T-helper 2 cell treated with Interferon-gamma antibody and Interleukin-4, amounts not matched to agents 5 μg/mL and 100 μg/mL, for 36 hours (primary cell): ENCODE results near the gene ZNF827.

Experiments
- DNase-seq: peaks from one replicate; pipeline ENCODE4 v3.0.0; 2021; ENCODE audit warnings: low spot score
- H3K27ac Mint-ChIP-seq: one replicate; pipeline ENCODE4 v1.8.0; 2021; ENCODE audit warnings: mild to moderate bottlenecking, mixed read lengths
- H3K27me3 Mint-ChIP-seq: one replicate; pipeline ENCODE4 v1.8.0; 2021; ENCODE audit warnings: low read depth, mixed read lengths
- H3K36me3 Mint-ChIP-seq: one replicate; pipeline ENCODE4 v1.8.0; 2021; ENCODE audit warnings: low read depth, mixed read lengths
- H3K4me1 Mint-ChIP-seq: one replicate; pipeline ENCODE4 v1.8.0; 2021; ENCODE audit warnings: low read depth, mixed read lengths
- H3K4me3 Mint-ChIP-seq: one replicate; pipeline ENCODE4 v1.8.0; 2022; ENCODE audit warnings: mild to moderate bottlenecking, moderate library complexity, mixed read lengths
- H3K9me3 Mint-ChIP-seq: one replicate; pipeline ENCODE4 v1.8.0; 2021; ENCODE audit warnings: mixed read lengths

The ZNF827 gene

DNA sequence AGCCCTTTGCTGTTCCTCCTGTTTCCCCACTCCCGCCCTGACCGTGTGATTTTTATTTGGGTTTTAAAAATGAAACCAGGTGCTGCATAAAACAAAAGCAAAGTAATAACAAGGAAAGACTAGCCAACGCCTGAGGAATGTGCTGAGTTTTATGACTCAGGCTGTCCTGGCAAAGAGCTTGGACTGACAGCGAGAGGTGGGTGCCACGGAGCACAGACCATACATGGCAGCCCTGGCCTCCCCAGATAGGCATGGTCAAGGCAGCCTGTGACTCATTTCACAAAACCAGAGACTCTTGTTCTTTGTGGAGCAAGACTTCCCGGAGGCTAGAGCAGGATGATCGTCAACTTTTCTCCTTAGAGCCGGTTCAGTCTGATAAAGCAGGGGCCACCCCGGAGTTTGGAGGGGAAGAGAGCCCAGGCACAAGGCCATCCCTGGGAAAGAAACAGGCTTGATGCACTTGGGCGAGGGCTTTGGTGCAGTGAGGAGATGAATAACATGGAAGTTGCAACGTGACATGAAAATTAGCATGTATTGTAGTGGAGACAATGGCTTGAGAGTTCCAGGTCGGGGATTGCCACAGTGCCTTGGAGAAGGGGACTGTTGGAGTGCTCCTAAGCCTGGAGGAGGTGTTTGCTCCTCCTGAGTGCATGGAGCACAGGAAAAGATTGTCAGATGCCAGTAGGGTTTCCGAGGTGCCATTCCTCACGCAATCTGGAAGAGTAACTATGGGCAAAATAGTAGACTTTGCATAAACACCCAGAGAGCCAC, 203.9 kb downstream of the ZNF827 start:
- H3K27ac Mint-ChIP-seq = no peak overlapping the region
- H3K36me3 Mint-ChIP-seq = no peaks in the 10 kb centered on the region
- H3K27me3 Mint-ChIP-seq = peaks cover 2% of the 10 kb centered on the region
- no peak for DNase-seq
- no peak overlapping the region for H3K4me3 Mint-ChIP-seq
- peaks cover 3% of the 10 kb centered on the region for H3K4me1 Mint-ChIP-seq
- H3K9me3 Mint-ChIP-seq = no peaks in the 10 kb centered on the region

DNA sequence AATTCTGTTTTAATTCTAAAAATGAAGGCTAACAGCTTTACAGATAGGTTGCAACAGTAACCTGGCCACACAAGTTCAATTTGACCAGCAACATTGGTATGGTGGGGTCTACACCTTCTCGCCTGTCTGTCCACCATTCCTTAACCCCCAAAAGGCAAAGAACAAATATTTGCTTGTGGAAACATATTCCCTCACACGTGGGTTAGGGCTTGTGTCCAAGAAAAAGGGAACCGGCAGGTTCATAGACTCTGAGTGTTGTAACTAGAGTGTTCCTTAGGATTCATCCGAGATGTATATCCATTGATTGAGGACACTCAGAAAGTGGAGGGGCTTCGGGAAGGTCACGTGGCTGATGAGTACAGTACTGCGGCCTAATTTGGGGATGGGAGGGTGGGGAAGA, 204.6 kb downstream of the ZNF827 start:
- H3K9me3 Mint-ChIP-seq = no peaks in the 10 kb centered on the region
- H3K4me1 Mint-ChIP-seq = peaks cover 3% of the 10 kb centered on the region
- no peaks in the 10 kb centered on the region for H3K27me3 Mint-ChIP-seq
- H3K36me3 Mint-ChIP-seq = no peaks in the 10 kb centered on the region
- H3K4me3 Mint-ChIP-seq = peak overlapping the region; percentile 72
- no peak overlapping the region for H3K27ac Mint-ChIP-seq
- DNase-seq = no peak

DNA sequence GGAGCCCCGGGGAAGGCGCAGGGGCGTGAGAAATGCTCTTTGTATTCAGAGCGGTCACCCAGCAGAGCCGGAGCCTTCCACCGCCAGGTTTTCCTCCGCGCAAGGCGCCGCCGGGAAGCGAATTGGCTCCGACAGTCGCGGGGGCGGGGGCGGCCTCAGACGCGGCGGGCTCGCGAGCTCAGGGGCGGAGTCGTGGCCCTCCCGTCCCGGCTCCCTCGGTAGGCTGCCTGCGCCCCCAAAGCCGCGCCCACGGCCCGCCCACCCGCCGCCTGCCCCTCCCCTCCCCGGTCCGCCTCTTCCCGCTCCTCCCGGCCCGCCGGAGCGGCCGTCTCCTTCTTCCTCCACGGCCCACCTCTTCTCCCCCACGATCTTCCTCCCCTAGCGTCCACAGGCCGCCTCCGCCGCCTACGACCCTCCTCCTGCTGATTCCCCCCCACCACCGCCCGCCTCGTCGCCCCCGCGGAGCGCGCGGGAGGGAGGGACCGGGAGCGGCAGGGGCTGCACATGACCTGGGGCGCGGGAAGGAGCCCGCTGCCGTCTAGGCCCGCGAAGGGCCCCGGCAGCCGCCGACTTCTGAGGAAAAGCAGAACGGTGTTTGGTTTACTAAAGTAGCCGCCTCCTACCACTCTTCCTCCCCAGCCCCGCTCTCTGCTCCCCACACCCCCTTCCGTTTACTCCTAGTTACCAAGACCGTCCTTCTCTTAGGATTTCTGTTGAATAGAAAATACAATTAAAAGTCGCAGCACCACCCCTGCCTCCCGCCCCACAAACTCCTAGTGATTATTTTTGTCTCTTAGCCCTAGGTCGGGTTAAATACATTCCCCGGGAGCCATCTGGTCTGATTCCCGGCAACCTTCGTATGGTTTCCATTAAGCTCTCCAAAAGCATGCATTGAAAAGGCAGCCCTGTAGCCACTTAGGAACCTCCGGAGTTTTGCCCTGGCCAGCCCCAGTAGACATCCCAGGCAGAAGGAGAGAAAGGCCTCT, 205.4 kb downstream of the ZNF827 start:
- peak overlapping the region; percentile 26 for H3K27ac Mint-ChIP-seq
- DNase-seq = peak; percentile 89

DNA sequence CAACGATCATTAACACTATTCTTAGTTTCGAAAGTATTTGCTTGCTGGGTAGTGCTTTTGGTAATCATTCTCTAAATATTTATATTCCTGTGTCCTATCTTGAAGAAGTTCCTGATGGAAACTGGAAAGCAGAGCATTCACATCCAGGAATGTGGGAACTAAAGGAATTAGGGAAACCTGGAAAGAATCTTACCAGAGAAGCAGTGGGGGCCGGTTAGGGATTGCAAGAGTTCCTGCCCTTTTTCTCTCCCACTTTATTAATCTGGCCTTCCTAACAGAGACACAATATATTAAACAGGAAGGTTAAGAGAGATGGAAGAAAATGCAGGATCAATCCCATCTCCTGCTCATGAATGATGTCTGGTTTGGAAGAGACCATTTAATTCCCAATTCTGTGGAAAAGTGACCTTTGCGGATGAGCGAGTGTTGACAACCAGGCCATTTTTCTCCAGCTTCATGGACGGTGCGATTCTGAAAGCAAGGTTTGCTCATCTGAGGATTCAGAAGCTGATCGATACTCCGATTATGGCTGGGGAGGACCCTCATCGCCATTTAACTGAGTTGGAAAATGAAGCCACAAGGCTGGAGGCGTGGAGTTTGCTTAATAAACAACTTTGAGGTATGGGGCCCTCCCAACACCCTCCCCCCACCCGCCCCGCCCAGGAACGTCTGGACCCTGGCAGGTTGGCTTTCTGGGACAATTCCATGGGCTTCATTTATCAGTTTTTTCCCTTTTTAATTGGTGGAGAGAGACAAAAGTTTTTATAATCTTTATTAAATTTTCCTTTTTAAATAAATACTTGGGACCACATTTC, 206.4 kb downstream of the ZNF827 start:
- no peak overlapping the region for H3K27ac Mint-ChIP-seq
- peaks cover 2% of the 10 kb centered on the region for H3K4me1 Mint-ChIP-seq
- H3K36me3 Mint-ChIP-seq = no peaks in the 10 kb centered on the region
- no peaks in the 10 kb centered on the region for H3K9me3 Mint-ChIP-seq
- no peak for DNase-seq
- H3K27me3 Mint-ChIP-seq = no peaks in the 10 kb centered on the region
- H3K4me3 Mint-ChIP-seq = peak overlapping the region; percentile 69

More for the DNA sequence above, 205.4 kb downstream of the ZNF827 start:
- Mint-ChIP-seq H3K36me3 (no peaks in the 10 kb centered on the region), H3K9me3 (no peaks in the 10 kb centered on the region), H3K4me3 (peak overlapping the region; percentile 72), H3K27me3 (no peaks in the 10 kb centered on the region), H3K4me1 (peaks cover 3% of the 10 kb centered on the region)

DNA sequence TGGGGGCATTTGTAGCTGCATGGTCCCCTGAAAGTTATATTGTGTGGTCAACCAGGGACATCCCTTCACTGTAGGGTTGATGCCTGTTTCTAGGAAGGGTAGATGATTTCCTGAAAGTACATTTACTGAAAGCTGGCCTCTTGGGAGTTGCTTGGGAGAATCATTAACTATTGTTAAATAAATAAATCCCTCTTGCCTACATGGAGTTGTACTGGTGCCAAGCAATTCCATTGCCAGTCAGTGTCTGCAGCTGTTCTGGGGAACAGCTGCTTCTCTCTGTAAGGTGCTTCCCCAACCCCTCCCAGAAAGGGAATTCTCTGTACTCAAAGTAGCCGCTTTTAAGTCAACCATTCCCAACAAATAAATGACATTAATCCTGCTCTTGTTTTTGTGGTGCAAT, 207.6 kb downstream of the ZNF827 start:
- no peaks in the 10 kb centered on the region for H3K9me3 Mint-ChIP-seq
- peaks cover 2% of the 10 kb centered on the region for H3K4me1 Mint-ChIP-seq
- no peaks in the 10 kb centered on the region for H3K27me3 Mint-ChIP-seq
- H3K36me3 Mint-ChIP-seq = no peaks in the 10 kb centered on the region
- H3K27ac Mint-ChIP-seq = no peak overlapping the region
- no peak for DNase-seq
- H3K4me3 Mint-ChIP-seq = peak overlapping the region; percentile 26

DNA sequence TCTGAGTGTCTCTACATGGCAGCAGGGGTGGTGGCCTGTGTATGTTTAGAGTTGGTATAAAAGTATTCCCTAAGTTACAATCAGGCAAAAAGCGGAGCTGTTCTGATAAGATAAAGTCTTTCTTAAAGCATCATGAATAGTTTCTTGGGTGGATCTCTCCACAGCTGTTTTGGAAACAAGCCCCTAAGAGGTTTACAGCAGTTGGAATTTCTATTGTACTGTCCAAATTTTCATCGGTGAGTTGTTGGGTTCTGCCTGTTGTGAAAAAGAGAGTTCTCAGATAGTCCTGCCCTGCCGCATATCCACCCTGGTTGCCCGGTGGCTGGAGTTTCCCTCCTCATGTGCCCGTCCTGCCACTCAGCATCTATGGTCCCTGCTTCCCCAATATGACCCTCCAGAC, 208.6 kb downstream of the ZNF827 start:
- Mint-ChIP-seq H3K27me3 (no peaks in the 10 kb centered on the region), H3K9me3 (no peaks in the 10 kb centered on the region), H3K4me1 (peaks cover 2% of the 10 kb centered on the region), H3K27ac (no peak overlapping the region), H3K36me3 (no peaks in the 10 kb centered on the region), H3K4me3 (no peak overlapping the region)
- no peak for DNase-seq

DNA sequence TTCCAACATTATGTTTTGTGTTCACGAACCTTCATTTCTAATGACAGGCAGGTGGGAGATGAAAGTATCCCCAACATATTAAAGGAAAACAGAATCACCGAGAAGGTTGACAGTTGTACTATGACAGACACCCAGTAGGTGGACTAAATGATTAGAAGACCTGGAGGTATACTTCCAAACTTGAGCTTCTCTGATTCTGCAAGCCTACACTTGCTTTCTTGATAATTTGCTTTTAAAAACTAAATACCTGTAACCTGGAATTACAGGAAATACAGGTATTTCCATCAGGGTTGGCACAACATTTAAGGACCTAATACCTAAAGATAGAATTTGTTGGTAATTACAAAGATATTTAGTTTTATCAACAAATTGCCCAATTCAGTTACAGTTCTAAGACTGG, 215.3 kb downstream of the ZNF827 start:
- Mint-ChIP-seq H3K9me3 (no peaks in the 10 kb centered on the region), H3K4me1 (peaks cover 13% of the 10 kb centered on the region), H3K4me3 (no peak overlapping the region), H3K36me3 (no peaks in the 10 kb centered on the region), H3K27me3 (no peaks in the 10 kb centered on the region), H3K27ac (no peak overlapping the region)
- no peak for DNase-seq

DNA sequence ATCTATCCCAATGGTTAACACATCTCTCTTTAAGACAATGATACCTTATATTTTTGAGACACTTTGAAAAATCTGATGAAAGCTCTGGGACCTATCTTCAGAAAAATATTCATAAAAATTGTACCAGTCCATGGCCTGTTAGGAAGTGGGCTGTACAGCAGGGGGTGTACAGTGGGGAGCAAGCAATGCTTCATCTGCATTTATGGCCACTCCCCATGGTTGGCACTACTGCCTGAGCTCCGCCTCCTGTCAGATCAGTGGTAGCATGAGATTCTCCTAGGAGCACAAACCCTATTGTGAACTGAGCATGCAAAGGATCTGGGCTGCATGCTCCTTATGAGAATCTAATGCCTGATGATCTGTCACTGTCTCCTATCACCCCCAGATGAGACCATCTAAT, 216.1 kb downstream of the ZNF827 start:
- H3K27me3 Mint-ChIP-seq = no peaks in the 10 kb centered on the region
- no peak overlapping the region for H3K27ac Mint-ChIP-seq
- H3K4me1 Mint-ChIP-seq = peaks cover 13% of the 10 kb centered on the region
- H3K36me3 Mint-ChIP-seq = no peaks in the 10 kb centered on the region
- no peak overlapping the region for H3K4me3 Mint-ChIP-seq
- H3K9me3 Mint-ChIP-seq = no peaks in the 10 kb centered on the region
- DNase-seq = no peak

DNA sequence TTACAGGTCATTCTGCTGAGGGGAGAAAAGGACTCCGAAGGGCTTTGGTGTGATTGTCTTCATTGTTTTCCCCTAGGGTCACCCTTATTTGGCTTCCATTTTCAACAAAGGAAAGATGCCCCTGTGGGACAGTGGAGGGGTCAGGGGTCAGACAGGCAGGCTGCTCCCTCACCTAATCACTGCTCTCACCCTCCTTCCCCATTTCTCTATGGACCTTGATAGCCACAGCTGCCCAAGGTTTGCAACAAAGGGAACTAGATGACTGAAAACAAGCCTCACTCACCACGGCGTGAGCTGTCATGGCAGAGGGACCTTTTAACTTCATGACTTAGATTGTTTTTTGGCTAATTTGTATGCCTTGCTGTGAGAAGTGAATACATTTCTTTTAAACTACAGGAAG, 218.0 kb downstream of the ZNF827 start:
- Mint-ChIP-seq H3K9me3 (no peaks in the 10 kb centered on the region), H3K4me1 (peaks cover 13% of the 10 kb centered on the region), H3K36me3 (no peaks in the 10 kb centered on the region), H3K4me3 (no peak overlapping the region), H3K27ac (no peak overlapping the region), H3K27me3 (no peaks in the 10 kb centered on the region)
- DNase-seq = no peak

DNA sequence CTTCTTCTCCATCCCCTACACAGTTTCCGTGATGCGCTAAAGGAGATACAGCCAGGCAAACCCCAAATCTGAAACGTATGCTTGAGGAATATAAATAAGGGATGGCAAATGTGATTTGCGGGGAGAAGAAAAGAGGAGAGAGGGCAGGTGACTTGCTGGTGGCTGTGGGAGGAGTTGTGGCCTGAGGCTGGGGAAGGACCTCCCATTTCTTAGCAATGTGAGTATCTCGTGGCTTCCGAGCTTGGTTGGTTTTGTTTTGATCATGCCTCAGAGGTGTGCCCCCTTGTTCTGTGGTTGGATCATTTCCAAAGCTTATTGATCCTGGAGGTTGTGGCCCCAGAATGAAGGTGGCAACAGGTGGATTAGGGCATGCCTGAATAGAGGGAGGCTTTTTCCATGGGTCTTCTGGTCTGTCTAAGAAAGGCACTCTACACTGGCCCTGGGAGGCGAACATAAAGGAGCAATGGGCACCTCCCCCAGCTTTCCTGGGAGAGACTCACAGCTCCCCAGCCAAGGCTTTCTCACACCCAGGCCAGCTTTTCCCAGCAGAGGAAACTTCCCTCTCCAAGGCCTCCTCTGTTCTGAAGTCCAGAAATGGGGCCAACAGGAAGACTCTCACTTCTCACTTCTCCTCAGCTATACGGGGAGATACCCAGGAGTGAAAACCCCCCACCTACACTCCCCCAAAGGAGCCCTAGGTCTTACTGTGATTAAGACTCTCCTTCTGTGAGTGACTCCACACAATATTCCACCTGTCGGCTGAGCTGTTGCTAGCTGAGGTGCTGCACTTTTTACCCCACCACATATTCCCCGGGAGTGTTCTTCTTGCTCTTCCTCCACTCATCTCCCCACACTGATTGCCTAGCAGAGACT, 218.6 kb downstream of the ZNF827 start:
- peaks cover 13% of the 10 kb centered on the region for H3K4me1 Mint-ChIP-seq
- DNase-seq = peak; percentile 46
- no peaks in the 10 kb centered on the region for H3K36me3 Mint-ChIP-seq
- H3K9me3 Mint-ChIP-seq = no peaks in the 10 kb centered on the region
- no peaks in the 10 kb centered on the region for H3K27me3 Mint-ChIP-seq
- no peak overlapping the region for H3K27ac Mint-ChIP-seq
- peak overlapping the region; percentile 54 for H3K4me3 Mint-ChIP-seq

DNA sequence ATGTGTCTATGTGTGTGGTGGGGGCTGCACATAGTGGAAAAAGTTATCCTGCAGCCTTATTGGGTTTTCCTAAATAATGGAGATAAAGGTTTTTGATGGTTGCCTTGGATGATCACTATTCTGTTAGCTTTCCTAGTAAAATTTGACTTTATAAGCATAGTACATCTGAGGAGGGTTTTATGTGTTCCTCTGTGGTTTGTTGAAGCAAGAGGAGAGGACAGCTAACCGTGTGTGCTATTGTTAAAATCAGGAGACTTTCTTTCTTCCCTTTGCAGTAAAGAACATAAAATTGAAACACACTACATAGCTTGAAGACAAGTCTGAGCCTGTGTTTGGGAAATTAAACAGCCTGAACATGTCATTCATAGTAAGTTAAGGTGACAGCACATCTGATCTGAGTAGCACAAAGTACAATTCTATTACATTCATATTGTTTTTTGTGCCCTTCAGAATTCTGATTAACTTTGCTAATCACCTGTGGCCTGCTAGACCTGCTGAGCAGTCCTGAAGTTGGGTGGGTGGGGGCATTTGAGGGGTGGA, 221.9 kb downstream of the ZNF827 start:
- no peak for DNase-seq

DNA sequence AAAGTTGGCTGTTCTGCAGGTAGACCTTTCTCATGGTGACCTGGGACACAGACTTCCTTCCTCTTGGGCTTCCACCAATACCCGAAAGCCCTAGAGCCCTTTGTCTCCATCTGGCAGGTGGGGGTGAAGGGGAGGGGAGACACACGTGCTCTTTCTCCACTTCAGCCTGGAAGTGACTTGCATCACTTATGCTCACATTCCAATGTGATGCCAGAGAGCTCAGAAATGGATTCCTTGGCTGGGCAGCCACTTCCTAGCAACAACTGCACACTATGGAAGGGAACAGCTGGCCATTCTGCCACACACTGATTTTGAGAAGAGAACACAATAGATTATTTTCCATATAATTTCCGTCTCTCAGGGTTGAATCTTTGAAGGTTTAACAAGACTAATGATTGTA, 222.4 kb downstream of the ZNF827 start:
- no peak overlapping the region for H3K4me3 Mint-ChIP-seq
- H3K27me3 Mint-ChIP-seq = no peaks in the 10 kb centered on the region
- no peak overlapping the region for H3K27ac Mint-ChIP-seq
- DNase-seq = no peak
- peaks cover 21% of the 10 kb centered on the region for H3K9me3 Mint-ChIP-seq
- H3K4me1 Mint-ChIP-seq = peaks cover 10% of the 10 kb centered on the region
- H3K36me3 Mint-ChIP-seq = peaks cover 4% of the 10 kb centered on the region

More for the DNA sequence above, 221.9 kb downstream of the ZNF827 start:
- H3K36me3 Mint-ChIP-seq = peaks cover 2% of the 10 kb centered on the region
- H3K27me3 Mint-ChIP-seq = no peaks in the 10 kb centered on the region
- H3K4me3 Mint-ChIP-seq = no peak overlapping the region
- H3K27ac Mint-ChIP-seq = no peak overlapping the region
- H3K4me1 Mint-ChIP-seq = peaks cover 10% of the 10 kb centered on the region
- peaks cover 16% of the 10 kb centered on the region for H3K9me3 Mint-ChIP-seq

DNA sequence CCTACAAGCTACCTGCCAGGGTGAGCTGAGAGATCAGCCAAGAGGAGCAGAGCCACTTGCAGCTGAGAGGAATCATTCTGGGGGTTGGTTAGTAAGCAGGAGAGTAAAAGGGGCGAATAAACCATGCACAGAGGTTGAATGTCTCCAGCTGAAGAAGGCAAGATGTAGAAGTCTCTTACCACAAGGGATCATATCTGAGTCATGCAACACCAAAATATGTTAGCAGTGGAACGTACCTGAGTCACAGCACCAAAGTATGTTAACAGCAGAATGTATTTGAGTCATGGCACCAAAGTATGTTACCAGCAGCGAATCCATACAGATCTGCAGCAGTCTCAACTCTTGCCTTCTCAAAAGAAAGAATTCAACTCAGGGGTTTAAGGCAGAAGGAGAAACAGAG, 228.8 kb downstream of the ZNF827 start:
- H3K27ac Mint-ChIP-seq = no peak overlapping the region

More for the DNA sequence above, 228.8 kb downstream of the ZNF827 start:
- DNase-seq = peak; percentile 28
- H3K4me1 Mint-ChIP-seq = peaks cover 10% of the 10 kb centered on the region
- no peaks in the 10 kb centered on the region for H3K27me3 Mint-ChIP-seq
- H3K36me3 Mint-ChIP-seq = peaks cover 5% of the 10 kb centered on the region
- H3K9me3 Mint-ChIP-seq = peaks cover 37% of the 10 kb centered on the region
- no peak overlapping the region for H3K4me3 Mint-ChIP-seq
